ENCODE measurements around the gene ACTC1. TPM values are rescaled to one million over a fixed set of nuclear protein-coding genes. Genes with fewer than 3 reads are reported as not detected.
"Not testable (repeated sequence)": the region's sequence is repeated elsewhere in the genome, so short reads cannot be mapped to it uniquely, and the experiment has no call there.

The ACTC1 gene
- polyA plus RNA-seq, 1 donor from 2014 or later: not detected

DNA sequence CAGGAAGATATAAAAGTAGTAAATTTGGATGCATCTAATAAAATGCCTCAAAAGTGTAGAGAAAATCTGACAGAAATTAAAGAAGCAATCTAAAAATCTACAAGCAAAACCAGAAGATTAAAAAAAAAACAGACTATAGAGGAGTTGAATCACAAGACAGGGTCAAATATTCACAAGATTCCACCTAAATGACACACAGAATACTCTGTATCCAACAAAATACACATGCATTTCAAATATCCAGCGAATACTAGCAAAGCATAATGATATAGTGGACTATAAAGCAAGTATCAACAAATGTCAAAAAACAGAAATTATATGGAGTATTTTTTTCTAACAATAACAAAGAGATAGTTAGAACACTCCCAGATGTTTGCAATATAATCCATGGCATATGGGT lies 20.5 kb upstream of the ACTC1 start:
- Histone ChIP-seq H3K9me2 (ENCODE audit: insufficient read depth, low read length) (no peaks in the 10 kb centered on the region), H4K20me1 (ENCODE audit: insufficient read depth) (no peaks in the 10 kb centered on the region), H3F3A (ENCODE audit: insufficient read depth, low read length, poor library complexity, severe bottlenecking) (no peaks in the 10 kb centered on the region), H3K27ac (ENCODE audit: low read length) (no peak overlapping the region), H2AFZ (ENCODE audit: low read depth, low read length) (no peak overlapping the region), H3K27me3 (ENCODE audit: insufficient read depth, low read depth, low read length) (no peaks in the 10 kb centered on the region), H3K79me2 (replicated peaks; ENCODE audit: insufficient read depth, low read length) (no peaks in the 10 kb centered on the region), H3K9me3 (ENCODE audit: low read length) (no peaks in the 10 kb centered on the region), H3K4me3 (ENCODE audit: low read length) (no peak overlapping the region), H3K4me2 (ENCODE audit: low read length) (no peak overlapping the region), H3K9ac (ENCODE audit: low read length) (no peak overlapping the region), H3K36me3 (ENCODE audit: insufficient read depth, low read length) (no peaks in the 10 kb centered on the region)
- TF ChIP-seq POLR2AphosphoS5 (IDR thresholded peaks at IDR 0.05): no peak
- TF ChIP-seq, protein P1, sequence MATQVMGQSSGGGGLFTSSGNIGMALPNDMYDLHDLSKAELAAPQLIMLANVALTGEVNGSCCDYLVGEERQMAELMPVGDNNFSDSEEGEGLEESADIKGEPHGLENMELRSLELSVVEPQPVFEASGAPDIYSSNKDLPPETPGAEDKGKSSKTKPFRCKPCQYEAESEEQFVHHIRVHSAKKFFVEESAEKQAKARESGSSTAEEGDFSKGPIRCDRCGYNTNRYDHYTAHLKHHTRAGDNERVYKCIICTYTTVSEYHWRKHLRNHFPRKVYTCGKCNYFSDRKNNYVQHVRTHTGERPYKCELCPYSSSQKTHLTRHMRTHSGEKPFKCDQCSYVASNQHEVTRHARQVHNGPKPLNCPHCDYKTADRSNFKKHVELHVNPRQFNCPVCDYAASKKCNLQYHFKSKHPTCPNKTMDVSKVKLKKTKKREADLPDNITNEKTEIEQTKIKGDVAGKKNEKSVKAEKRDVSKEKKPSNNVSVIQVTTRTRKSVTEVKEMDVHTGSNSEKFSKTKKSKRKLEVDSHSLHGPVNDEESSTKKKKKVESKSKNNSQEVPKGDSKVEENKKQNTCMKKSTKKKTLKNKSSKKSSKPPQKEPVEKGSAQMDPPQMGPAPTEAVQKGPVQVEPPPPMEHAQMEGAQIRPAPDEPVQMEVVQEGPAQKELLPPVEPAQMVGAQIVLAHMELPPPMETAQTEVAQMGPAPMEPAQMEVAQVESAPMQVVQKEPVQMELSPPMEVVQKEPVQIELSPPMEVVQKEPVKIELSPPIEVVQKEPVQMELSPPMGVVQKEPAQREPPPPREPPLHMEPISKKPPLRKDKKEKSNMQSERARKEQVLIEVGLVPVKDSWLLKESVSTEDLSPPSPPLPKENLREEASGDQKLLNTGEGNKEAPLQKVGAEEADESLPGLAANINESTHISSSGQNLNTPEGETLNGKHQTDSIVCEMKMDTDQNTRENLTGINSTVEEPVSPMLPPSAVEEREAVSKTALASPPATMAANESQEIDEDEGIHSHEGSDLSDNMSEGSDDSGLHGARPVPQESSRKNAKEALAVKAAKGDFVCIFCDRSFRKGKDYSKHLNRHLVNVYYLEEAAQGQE (IDR thresholded peaks at IDR 0.05; ENCODE audit: borderline replicate concordance): no peak
- no peak for TF ChIP-seq TAF1 (IDR thresholded peaks at IDR 0.05; ENCODE audit: low read depth)
- TF ChIP-seq, protein P2, sequence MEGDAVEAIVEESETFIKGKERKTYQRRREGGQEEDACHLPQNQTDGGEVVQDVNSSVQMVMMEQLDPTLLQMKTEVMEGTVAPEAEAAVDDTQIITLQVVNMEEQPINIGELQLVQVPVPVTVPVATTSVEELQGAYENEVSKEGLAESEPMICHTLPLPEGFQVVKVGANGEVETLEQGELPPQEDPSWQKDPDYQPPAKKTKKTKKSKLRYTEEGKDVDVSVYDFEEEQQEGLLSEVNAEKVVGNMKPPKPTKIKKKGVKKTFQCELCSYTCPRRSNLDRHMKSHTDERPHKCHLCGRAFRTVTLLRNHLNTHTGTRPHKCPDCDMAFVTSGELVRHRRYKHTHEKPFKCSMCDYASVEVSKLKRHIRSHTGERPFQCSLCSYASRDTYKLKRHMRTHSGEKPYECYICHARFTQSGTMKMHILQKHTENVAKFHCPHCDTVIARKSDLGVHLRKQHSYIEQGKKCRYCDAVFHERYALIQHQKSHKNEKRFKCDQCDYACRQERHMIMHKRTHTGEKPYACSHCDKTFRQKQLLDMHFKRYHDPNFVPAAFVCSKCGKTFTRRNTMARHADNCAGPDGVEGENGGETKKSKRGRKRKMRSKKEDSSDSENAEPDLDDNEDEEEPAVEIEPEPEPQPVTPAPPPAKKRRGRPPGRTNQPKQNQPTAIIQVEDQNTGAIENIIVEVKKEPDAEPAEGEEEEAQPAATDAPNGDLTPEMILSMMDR (IDR thresholded peaks at IDR 0.05; ENCODE audit: poor library complexity, severe bottlenecking): no peak

DNA sequence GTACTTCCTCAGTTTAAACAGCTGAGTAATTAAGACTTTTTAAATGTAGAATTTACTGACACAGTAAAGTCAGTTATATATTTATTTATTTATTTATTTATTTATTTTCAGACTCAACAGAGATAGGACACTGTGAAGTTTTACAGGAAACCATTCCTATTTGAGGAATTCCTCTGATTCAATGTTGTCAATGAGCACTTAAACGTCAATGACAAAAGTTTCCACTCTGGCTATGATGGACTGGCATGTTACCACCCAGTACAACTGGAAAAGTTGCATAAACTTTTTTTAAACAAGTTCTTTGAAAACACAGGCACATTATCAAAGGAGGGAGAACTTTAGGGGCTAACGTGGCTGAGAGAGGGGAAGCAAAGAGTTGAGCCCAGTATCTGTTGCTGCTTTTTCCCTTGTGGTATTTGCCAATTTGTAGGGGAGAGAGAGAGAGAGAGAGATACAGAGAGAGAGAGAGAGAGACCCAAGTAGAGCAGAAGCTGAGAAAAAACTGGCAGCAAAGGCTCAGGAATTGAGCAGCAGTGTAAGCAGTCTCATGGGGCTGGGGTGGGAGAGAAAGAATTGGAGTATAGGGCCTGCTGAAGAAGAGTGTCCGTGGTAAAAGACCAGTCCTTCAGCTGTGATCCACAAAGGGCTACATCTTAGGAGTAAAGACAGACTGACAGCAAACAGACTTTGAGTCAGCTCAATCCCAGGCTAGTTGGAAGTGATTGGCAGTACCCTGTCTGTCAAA lies 18.3 kb upstream of the ACTC1 start:
- Histone ChIP-seq H3K9me2 (ENCODE audit: insufficient read depth, low read length) (no peaks in the 10 kb centered on the region), H2AFZ (ENCODE audit: low read depth, low read length) (no peak overlapping the region)

DNA sequence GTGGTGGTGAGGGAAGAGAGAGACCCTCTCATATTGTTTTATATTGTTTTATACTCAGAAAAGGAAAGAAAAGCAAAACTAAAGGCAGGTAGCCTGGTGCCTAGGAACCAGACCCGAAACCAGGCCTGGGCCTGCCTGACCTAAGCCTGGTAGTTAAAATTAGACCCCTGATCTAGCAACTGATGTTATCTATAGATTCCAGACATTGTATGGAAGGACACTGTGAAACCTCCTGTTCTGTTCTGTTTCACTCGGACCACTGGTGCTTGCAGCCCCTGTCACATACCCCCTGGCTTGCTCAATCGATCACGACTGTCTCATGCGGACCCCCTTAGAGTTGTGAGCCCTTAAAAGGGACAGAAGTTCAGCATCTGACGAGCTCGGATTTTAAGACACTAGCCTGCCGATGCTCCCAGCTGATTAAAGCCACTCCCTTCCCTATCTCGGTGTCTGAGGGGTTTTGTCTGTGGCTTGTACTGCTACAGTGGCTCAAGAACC lies 17.6 kb upstream of the ACTC1 start:
- not testable (repeated sequence) for H3K27ac ChIP-seq (ENCODE audit: low read length); H3K79me2 ChIP-seq (replicated peaks; ENCODE audit: insufficient read depth, low read length); H3K9me3 ChIP-seq (ENCODE audit: low read length); H2AFZ ChIP-seq (ENCODE audit: low read depth, low read length); H4K20me1 ChIP-seq (ENCODE audit: insufficient read depth); H3K36me3 ChIP-seq (ENCODE audit: insufficient read depth, low read length); H3K9me2 ChIP-seq (ENCODE audit: insufficient read depth, low read length); H3K27me3 ChIP-seq (ENCODE audit: insufficient read depth, low read depth, low read length); H3K4me2 ChIP-seq (ENCODE audit: low read length); H3F3A ChIP-seq (ENCODE audit: insufficient read depth, low read length, poor library complexity, severe bottlenecking); H3K4me3 ChIP-seq (ENCODE audit: low read length); H3K9ac ChIP-seq (ENCODE audit: low read length)

More for the DNA sequence above, 18.3 kb upstream of the ACTC1 start:
- H3K36me3 ChIP-seq (ENCODE audit: insufficient read depth, low read length): no peaks in the 10 kb centered on the region
- H3K27me3 ChIP-seq (ENCODE audit: insufficient read depth, low read depth, low read length): no peaks in the 10 kb centered on the region
- no peaks in the 10 kb centered on the region for H4K20me1 ChIP-seq (ENCODE audit: insufficient read depth)
- H3K9me3 ChIP-seq (ENCODE audit: low read length): no peaks in the 10 kb centered on the region
- H3K4me3 ChIP-seq (ENCODE audit: low read length): no peak overlapping the region
- H3K9ac ChIP-seq (ENCODE audit: low read length): no peak overlapping the region
- TF ChIP-seq, protein P1 (IDR thresholded peaks at IDR 0.05; ENCODE audit: borderline replicate concordance): no peak
- no peaks in the 10 kb centered on the region for H3F3A ChIP-seq (ENCODE audit: insufficient read depth, low read length, poor library complexity, severe bottlenecking)
- H3K4me2 ChIP-seq (ENCODE audit: low read length): no peak overlapping the region
- H3K79me2 ChIP-seq (replicated peaks; ENCODE audit: insufficient read depth, low read length): no peaks in the 10 kb centered on the region
- H3K27ac ChIP-seq (ENCODE audit: low read length): no peak overlapping the region
